K562 treated with DMSO at 1 percent for 12 hours (cell line): ENCODE data around the gene SMIM41. TPM values are rescaled to one million over a fixed set of nuclear protein-coding genes. Genes with fewer than 3 reads are reported as not detected.

Experiments used
- total RNA-seq: library from RNA; unstranded; fragments of 300-600 nt; gene quantifications from 2 replicates; pipeline ENCODE4 v1.2.3, GENCODE V29; 2022; ENCODE audit not compliant: insufficient read depth

Gene SMIM41
- total RNA-seq = not detected in 2 replicates

GRCh38 chr12:52079576-52080402, at the start of gene SMIM41:
SMIM41 (plus strand) TSS chr12:52079704; CDS start chr12:52079780, 76 bp downstream.

GRCh38 chr12:52050758-52051541, 28.6 kb upstream of the SMIM41 start, which contains the start of gene NR4A1:
NR4A1 (plus strand) TSS chr12:52051442; CDS start chr12:52054329, 2,887 bp downstream.

GRCh38 chr12:52069327-52070184, 9.9 kb upstream of the SMIM41 start, which contains the start of gene ATG101:
ATG101 (plus strand) TSS chr12:52069978; CDS start chr12:52073651, 3,673 bp downstream.

Other genes starting within 250 kb of the SMIM41 start
- not detected in 2 replicates for gene FIGNL2, start 231.0 kb upstream of the SMIM41 start, total RNA-seq
- 0.39 and 3.8 TPM in 2 replicates for gene ANKRD33, start 191.6 kb upstream of the SMIM41 start, total RNA-seq
- 3.6 and 12.0 TPM in 2 replicates for gene ACVRL1, start 172.2 kb upstream of the SMIM41 start, total RNA-seq
- 5.0 and 13.0 TPM in 2 replicates for gene ACVR1B, start 128.0 kb upstream of the SMIM41 start, total RNA-seq
- gene TAMALIN, start 72.8 kb upstream of the SMIM41 start, total RNA-seq = 7.3 and 8.0 TPM in 2 replicates
- gene NR4A1, start 28.3 kb upstream of the SMIM41 start, total RNA-seq = 2.6 and 4.7 TPM in 2 replicates
- gene ATG101, start 9.7 kb upstream of the SMIM41 start, total RNA-seq = 53.6 and 70.4 TPM in 2 replicates
- gene KRT80, start 112.3 kb downstream of the SMIM41 start, total RNA-seq = not detected in 2 replicates
- not detected in 2 replicates for gene KRT7, start 153.5 kb downstream of the SMIM41 start, total RNA-seq
- not detected in 2 replicates for gene KRT86, start 194.9 kb downstream of the SMIM41 start, total RNA-seq
- 0.33 TPM in 1 of 2 replicates, not detected in the other for gene KRT81, start 211.8 kb downstream of the SMIM41 start, total RNA-seq
- not detected in 2 replicates for gene KRT83, start 241.7 kb downstream of the SMIM41 start, total RNA-seq